ENCODE measurements around the gene PGD.
"Not testable (repeated sequence)": the region's sequence is repeated elsewhere in the genome, so short reads cannot be mapped to it uniquely, and the experiment has no call there.

The PGD gene

DNA sequence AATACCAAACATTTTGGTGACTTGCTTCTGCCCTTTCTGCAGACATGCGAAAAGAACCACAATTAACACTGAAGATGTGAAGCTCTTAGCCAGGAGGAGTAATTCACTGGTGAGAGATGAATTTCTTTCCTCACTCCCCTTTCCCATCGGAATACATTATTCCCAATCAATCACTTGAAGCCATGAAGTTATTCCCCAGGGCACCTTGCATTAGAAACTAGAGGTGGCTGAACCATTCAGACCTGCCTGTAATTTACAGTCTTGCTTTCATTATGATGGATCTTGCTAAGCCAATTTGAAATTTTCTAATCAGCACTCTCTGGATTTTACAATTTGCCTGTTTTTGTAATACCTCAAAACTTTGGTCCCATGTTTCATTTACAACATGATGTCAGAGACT lies 41.4 kb downstream of the PGD start:
- DNase-seq, result no peak

DNA sequence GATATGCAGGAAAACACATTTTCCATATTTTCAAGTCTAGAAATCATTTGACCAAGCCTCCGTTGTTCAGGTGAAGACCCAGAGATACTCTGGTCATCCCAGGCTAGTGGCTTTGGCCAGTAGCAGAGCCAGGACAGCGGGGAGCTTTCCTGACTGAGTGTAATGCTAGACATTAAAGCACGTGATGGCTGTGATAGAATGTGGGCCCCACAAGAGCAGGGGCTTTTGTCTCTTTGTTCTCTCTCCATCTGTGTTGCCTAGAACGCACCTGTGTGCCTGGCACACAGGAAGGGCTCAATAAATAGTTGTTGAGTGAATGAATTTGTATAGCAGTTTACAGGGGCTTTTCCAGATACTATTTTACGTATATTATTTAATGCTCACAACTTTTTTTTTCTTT lies 41.9 kb downstream of the PGD start:
- DNase-seq, result no peak

DNA sequence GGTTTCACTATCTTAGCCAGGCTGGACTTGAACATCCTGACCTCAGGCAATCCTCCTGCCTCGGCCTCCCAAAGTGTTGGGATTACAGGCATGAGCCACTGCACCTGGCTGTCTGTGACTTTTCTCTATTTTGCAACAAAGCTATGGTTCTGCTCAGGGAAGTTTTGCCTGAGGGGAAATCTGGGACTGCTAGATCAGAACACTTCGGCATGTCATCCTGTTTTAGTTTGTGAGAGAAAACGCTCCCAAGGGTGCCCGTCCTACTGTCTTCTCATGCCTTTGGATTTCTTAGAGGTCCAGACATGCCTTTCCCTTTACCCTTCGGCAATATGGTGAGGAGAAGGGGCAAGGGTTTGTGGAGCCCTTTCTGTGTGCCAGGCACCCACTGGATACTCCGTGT lies 45.4 kb downstream of the PGD start:
- no peak for DNase-seq

DNA sequence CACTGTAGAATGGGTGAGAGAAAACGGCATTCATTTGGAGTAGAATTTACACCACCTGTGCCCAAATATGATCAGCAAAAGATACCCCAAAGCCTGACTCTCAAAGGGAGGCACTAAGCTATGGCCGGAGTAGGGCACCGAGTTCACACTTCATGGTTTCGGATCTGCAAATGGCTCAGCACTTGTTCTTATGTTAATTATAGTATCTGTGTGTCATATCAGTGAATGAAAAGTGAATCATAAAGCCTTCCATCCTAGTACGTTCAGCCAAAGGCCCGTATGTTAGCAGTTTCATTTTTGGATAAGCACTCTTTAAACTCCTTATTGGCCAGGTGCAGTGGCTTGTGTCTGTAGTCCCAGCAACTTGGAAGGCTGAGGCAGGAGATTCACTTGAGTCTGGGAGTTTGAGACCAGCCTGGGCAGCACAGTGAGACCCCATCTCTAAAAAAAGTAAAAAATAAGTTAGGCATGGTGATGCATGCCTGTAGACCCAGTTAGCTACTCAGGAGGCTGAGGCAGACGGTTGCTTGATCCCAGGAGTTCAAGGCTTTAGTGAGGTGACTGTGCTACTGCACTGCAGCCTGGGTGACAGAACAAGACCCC lies 46.0 kb downstream of the PGD start:
- no peak for DNase-seq

DNA sequence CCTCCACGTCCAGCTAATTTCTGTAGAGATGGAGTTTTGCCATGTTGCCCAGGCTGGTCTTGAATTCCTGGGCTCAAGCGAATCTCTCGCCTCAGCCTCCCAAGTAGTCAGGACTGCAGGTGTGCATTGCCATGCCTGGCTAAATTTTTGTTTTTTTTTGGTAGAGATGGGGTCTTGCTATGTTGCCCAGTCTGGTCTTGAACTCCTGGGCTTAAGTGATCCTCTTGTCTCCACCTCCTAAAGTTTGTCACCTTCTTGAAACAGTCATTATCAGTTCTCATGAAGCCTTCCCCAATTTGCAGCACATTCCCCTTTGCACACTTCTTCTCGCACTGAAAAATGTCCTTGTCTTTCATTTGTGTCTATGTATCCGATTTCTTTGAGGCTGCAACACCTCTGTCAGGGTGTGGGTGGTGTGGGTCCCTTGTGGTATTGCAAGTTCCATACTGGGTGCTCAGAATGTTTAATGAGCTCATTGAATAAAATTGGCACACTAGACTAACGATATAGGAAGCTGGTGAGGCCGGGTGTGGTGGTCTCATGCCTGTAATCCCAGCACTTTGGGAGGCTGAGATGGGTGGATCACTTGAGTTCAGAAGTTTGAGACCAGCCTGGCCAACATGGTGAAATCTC lies 48.0 kb downstream of the PGD start:
- no peak for DNase-seq

DNA sequence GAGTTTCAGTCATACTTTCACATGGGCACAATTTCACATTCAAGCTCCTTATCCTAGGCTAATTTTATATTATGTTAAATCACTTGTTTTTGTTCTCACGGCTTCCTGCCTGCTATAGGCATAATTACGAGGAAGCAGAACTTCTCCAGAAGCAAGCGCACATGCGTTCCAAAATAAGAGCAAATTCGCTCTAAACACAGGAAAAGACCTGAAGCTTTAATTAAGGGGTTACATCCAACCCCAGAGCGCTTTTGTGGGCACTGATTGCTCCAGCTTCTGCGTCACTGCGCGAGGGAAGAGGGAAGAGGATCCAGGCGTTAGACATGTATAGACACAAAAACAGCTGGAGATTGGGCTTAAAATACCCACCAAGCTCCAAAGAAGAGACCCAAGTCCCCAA lies 50.9 kb downstream of the PGD start, which contains the start of gene CORT:
Gene CORT (plus strand): TSS at position 281 of the 400 bp plus-strand sequence. CDS start 193 bp downstream, outside the sequence.
- DNase-seq, result no peak

DNA sequence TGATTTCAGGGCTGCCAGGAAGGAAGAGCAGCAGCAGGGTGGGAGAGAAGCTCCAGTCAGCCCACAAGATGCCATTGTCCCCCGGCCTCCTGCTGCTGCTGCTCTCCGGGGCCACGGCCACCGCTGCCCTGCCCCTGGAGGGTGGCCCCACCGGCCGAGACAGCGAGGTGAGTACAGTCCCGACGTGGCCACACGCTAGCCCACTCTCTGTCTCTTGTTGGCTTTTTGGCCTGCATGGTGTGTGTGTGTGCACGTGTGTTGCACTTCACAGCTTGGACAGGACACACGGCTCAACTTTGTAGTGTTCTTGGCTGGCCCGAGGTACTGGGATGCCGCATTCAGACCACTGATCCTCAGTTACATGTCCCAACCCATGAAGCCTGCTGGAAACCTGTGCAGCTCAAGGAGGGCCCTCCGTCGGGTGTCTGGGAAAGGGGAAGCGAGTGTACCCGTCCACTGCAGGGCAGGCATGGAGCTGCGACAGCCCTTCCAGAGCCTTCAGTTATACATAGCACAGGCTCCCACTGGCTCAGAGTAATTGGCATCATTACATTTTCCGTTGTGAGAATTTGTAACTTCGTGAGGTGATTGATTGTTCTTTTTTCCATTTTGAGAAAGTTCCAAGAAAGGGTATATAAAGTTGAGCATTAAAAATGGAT lies 51.4 kb downstream of the PGD start:
- no peak for DNase-seq

DNA sequence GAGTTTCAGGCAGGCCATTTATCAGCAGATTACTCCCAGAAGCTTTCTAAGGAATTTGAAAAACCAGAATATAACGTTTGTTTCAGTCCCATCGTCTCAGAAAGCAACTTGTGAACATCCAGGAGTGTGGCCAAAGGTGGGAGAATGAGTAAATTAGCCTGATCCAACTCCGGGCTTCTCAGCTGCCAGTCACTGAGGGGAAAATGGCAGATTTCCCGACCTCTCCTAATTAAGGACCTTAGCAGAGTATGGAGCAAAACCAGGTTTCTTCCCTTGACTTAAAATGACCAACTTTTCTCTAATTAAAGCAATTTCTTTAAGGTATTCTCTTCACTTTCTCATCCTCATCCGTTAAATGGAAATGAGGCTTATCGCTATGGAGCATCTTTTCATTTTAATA lies 52.0 kb downstream of the PGD start:
- DNase-seq, result no peak

DNA sequence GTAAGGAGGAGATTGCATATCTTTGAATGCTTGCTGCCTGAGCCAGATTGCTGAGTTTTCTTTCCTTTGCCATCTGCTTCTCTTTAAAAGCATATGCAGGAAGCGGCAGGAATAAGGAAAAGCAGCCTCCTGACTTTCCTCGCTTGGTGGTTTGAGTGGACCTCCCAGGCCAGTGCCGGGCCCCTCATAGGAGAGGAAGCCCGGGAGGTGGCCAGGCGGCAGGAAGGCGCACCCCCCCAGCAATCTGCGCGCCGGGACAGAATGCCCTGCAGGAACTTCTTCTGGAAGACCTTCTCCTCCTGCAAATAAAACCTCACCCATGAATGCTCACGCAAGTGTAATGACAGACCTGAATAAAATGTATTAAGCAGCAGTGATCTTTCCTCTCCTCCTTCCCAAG lies 52.4 kb downstream of the PGD start:
- DNase-seq, result no peak

DNA sequence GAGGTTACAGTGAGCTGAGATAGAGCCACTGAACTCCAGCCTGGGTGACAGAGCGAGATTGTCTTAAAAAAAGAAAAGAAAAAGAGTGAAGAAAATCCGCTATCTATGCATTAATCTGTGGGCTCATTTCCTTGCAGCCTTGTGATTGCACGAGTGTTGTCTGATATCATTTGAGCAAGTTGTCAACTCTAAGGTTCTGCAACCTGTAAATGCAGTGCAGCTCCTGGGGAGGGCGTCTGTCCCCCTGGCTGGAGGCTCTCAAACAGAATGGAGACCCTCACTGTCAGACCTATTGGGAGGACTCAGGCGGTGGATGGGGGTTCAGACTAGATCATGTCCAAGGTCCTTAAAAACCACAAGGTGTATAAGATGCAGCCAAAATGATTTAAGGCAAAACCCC lies 57.2 kb downstream of the PGD start:
- no peak for DNase-seq

DNA sequence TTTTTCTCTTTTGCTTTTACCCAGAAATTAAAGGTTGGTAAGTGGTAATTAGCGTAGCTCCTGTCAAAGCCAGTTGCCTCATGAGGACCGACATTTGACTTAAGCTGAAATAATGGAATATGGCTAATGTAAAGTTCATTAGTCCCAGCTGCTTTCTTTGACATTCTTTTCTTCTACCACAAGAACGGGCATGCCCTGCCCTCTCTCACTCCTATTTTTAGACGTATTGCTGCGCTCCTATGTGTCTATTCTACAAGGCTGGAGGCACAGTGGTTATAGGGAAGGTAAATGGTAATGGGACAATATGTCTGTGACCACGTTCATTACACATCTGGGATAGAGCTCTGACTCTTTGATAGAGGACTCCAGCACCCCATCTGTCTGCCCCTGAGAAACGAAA lies 57.8 kb downstream of the PGD start:
- no peak for DNase-seq

DNA sequence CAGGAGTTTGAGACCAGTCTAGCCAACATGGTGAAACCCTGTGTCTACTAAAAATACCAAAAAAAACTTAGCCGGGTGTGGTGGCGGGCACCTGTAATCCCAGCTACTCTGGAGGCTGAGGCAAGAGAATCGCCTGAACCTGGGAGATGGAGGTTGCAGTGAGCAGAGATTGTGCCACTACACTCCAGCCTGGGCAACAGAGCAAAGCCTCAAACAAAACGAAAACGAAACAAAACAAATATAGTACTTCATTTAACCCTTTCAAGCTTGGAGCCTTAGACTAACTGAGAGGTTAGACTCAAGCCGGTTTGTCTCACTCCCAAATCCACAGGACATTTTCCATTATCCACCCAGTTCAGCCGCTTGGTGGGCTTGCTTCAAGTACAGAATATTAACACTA lies 58.6 kb downstream of the PGD start:
- DNase-seq, result not testable (repeated sequence)

DNA sequence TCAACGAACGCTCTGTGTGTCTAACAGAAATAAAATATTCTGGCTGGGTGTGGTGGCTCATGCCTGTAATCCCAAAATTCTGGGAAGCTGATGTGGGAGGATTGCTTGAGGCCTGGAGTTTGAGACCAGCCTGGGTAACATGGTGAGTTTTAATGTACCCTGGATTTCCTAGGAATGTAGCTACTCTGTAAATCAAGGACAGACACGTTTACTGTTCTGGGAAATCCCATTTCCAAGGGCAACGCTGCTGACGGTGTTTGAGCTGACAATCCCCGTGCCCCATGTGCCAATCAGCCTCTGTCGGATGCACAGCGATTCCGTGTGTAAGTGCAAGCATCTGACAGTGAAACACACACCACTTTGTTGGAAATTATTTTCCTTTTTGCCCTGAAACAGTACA lies 59.0 kb downstream of the PGD start:
- no peak for DNase-seq

DNA sequence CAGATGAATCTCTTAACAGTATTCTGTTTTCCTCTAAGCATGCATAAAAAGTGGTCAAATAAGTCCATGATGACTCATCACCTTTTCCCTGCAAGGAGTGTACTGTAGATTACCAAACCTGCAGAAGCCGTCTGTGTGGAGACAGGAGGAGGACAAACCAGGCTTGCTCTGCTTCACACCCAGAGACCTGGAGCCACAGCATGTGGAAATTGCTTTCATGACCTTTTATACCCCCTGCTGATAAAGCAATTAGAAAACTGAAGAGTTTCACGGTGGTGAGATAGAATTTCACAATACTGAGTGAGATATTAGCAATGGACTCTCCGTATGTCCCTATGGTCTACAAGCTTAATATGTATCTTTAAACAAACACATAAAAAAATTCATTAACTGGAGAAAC lies 60.3 kb downstream of the PGD start:
- no peak for DNase-seq

DNA sequence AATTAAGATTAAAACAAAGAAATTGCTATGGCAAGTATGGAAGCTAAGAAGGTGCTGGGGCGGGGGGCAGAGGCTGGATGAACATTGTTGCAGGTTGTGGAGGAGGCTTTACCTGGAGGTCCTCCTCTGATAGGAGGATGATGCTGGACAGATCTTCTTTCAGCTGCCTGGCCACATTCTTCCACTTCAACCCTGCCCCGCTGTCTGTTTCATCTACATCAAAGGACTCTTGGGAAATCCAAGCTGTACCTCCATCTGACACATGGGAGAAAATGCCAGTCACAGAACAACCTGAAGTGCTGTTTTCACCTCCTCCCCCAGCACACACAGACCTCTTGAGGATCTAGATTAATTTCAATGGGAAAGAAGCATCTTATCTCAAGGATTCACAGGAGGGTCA lies 68.2 kb downstream of the PGD start:
- no peak for DNase-seq

DNA sequence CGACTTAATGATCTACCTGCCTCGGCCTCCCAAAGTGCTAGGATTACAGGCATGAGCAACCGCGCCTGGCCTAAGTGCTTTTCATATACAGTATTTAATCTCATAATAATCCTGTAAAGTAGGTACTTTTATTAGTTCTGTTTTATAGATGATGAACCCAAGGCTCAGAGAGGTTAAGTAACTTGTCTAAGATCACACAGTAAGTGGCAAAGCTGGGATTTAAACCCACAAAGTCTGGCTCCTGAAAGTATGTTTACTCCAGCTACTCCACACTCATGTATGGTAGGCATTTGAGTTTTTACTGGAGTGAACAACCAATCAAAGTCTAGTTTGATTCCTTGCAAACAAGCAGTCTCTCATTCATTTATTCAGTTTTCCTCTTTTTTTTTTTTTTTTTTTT lies 71.2 kb downstream of the PGD start:
- DNase-seq, result no peak

Data from NCI-H2107 (cell line).